ENCODE measurements around the gene SYTL3. TPM values are rescaled to one million over a fixed set of nuclear protein-coding genes. Genes with fewer than 3 reads are reported as not detected.

SYTL3 gene
- total RNA-seq, 1 experiment from 2014 or later, result 0.28 TPM

DNA sequence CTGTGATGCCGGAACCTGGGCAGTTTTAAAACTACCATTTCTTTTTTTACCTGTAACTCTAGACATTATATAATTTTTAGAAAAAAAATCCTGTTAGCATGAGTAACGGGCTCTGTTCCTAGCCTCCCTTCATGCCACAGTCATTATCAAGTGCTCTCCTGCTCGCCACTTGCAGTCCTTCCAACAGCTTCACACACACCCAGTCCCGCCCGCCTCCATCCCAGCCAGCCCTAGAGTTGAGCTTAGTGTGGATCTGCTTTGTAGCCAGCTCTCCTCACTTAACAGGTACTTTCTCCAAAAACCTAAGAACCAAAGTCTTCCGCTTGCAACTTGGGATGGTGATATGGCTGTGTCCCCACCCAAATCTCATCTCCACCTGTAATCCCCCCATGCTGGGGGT, 117.9 kb downstream of the SYTL3 start (continued):
- TF ChIP-seq, protein P1, sequence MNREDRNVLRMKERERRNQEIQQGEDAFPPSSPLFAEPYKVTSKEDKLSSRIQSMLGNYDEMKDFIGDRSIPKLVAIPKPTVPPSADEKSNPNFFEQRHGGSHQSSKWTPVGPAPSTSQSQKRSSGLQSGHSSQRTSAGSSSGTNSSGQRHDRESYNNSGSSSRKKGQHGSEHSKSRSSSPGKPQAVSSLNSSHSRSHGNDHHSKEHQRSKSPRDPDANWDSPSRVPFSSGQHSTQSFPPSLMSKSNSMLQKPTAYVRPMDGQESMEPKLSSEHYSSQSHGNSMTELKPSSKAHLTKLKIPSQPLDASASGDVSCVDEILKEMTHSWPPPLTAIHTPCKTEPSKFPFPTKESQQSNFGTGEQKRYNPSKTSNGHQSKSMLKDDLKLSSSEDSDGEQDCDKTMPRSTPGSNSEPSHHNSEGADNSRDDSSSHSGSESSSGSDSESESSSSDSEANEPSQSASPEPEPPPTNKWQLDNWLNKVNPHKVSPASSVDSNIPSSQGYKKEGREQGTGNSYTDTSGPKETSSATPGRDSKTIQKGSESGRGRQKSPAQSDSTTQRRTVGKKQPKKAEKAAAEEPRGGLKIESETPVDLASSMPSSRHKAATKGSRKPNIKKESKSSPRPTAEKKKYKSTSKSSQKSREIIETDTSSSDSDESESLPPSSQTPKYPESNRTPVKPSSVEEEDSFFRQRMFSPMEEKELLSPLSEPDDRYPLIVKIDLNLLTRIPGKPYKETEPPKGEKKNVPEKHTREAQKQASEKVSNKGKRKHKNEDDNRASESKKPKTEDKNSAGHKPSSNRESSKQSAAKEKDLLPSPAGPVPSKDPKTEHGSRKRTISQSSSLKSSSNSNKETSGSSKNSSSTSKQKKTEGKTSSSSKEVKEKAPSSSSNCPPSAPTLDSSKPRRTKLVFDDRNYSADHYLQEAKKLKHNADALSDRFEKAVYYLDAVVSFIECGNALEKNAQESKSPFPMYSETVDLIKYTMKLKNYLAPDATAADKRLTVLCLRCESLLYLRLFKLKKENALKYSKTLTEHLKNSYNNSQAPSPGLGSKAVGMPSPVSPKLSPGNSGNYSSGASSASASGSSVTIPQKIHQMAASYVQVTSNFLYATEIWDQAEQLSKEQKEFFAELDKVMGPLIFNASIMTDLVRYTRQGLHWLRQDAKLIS (CRISPR knock-in tag; IDR thresholded peaks at IDR 0.05; ENCODE audit: borderline replicate concordance), result no peak
- TF ChIP-seq ZNF671 (CRISPR knock-in tag; IDR thresholded peaks at IDR 0.05) (no peak), NFE2L1 (CRISPR knock-in tag; IDR thresholded peaks at IDR 0.05) (no peak), FOXP1 (CRISPR knock-in tag; IDR thresholded peaks at IDR 0.05; ENCODE audit: borderline replicate concordance) (no peak)

DNA sequence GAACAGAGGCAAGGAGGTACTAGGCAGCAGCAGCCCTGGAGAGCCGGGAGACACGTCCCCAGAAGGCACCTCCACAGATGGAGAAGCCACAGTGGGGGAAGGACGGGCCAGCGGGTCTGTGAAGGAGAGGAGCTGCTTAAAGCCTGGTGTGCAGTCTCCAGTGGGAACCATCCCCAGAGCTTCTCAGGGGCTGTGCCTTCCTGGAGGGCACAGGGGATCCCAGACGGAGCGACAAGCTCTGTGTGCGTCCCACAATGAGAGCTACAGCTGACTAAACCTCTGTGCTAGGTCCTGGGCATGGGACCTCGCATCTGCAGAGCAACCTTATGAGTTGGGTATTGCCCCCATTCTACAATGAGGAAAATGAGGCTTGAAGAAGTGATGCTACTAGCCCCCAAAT, 118.6 kb downstream of the SYTL3 start:
- Mint-ChIP-seq H3K4me1 (peaks cover 8% of the 10 kb centered on the region), H3K36me3 (peaks cover 88% of the 10 kb centered on the region), H3K27me3 (ENCODE audit: low read depth) (no peaks in the 10 kb centered on the region), H3K9me3 (no peaks in the 10 kb centered on the region), H3K27ac (peak overlapping the region; percentile 41; the same call in 1 of the 2 replicates), H3K4me3 (no peak overlapping the region)
- ChIA-PET CTCF (interaction anchor here (1.1 to 2.3 kb wide), 3 partner anchors 13 to 50 kb away, joined by 3 to 14 read pairs (median 3); no protein-coding TSS in a partner anchor), POLR2A (interaction anchor here (0.8 kb wide), 1 partner anchor 10 kb away, joined by 3 read pairs; no protein-coding TSS in a partner anchor)
- ATAC-seq, result no peak
- DNase-seq (ENCODE audit: low spot score), result no peak
- no peak for TF ChIP-seq ZNF416 (CRISPR knock-in tag; IDR thresholded peaks at IDR 0.05)
- no peak for TF ChIP-seq SMAD3 (CRISPR knock-in tag; IDR thresholded peaks at IDR 0.05; ENCODE audit: borderline replicate concordance)
- TF ChIP-seq, protein P2, sequence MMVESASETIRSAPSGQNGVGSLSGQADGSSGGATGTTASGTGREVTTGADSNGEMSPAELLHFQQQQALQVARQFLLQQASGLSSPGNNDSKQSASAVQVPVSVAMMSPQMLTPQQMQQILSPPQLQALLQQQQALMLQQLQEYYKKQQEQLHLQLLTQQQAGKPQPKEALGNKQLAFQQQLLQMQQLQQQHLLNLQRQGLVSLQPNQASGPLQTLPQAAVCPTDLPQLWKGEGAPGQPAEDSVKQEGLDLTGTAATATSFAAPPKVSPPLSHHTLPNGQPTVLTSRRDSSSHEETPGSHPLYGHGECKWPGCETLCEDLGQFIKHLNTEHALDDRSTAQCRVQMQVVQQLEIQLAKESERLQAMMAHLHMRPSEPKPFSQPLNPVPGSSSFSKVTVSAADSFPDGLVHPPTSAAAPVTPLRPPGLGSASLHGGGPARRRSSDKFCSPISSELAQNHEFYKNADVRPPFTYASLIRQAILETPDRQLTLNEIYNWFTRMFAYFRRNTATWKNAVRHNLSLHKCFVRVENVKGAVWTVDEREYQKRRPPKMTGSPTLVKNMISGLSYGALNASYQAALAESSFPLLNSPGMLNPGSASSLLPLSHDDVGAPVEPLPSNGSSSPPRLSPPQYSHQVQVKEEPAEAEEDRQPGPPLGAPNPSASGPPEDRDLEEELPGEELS (CRISPR knock-in tag; IDR thresholded peaks at IDR 0.05), result no peak
- TF ChIP-seq, protein P3, sequence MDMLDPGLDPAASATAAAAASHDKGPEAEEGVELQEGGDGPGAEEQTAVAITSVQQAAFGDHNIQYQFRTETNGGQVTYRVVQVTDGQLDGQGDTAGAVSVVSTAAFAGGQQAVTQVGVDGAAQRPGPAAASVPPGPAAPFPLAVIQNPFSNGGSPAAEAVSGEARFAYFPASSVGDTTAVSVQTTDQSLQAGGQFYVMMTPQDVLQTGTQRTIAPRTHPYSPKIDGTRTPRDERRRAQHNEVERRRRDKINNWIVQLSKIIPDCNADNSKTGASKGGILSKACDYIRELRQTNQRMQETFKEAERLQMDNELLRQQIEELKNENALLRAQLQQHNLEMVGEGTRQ (CRISPR knock-in tag; IDR thresholded peaks at IDR 0.05), result no peak
- TF ChIP-seq, protein P4, sequence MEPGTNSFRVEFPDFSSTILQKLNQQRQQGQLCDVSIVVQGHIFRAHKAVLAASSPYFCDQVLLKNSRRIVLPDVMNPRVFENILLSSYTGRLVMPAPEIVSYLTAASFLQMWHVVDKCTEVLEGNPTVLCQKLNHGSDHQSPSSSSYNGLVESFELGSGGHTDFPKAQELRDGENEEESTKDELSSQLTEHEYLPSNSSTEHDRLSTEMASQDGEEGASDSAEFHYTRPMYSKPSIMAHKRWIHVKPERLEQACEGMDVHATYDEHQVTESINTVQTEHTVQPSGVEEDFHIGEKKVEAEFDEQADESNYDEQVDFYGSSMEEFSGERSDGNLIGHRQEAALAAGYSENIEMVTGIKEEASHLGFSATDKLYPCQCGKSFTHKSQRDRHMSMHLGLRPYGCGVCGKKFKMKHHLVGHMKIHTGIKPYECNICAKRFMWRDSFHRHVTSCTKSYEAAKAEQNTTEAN (CRISPR knock-in tag; IDR thresholded peaks at IDR 0.05), result no peak
- no peak for TF ChIP-seq NR3C1 (CRISPR knock-in tag; conservative IDR thresholded peaks at IDR 0.05; ENCODE audit: low read depth)
- no peak for TF ChIP-seq ZNF263 (CRISPR knock-in tag; IDR thresholded peaks at IDR 0.05; ENCODE audit: low read depth)
- TF ChIP-seq, protein P5, sequence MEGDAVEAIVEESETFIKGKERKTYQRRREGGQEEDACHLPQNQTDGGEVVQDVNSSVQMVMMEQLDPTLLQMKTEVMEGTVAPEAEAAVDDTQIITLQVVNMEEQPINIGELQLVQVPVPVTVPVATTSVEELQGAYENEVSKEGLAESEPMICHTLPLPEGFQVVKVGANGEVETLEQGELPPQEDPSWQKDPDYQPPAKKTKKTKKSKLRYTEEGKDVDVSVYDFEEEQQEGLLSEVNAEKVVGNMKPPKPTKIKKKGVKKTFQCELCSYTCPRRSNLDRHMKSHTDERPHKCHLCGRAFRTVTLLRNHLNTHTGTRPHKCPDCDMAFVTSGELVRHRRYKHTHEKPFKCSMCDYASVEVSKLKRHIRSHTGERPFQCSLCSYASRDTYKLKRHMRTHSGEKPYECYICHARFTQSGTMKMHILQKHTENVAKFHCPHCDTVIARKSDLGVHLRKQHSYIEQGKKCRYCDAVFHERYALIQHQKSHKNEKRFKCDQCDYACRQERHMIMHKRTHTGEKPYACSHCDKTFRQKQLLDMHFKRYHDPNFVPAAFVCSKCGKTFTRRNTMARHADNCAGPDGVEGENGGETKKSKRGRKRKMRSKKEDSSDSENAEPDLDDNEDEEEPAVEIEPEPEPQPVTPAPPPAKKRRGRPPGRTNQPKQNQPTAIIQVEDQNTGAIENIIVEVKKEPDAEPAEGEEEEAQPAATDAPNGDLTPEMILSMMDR (IDR thresholded peaks at IDR 0.05), result no peak
- no peak for TF ChIP-seq KAT7 (CRISPR knock-in tag; IDR thresholded peaks at IDR 0.05; ENCODE audit: borderline replicate concordance)
- TF ChIP-seq, protein P1 (CRISPR knock-in tag; IDR thresholded peaks at IDR 0.05; ENCODE audit: borderline replicate concordance), result no peak
- TF ChIP-seq, protein P6, sequence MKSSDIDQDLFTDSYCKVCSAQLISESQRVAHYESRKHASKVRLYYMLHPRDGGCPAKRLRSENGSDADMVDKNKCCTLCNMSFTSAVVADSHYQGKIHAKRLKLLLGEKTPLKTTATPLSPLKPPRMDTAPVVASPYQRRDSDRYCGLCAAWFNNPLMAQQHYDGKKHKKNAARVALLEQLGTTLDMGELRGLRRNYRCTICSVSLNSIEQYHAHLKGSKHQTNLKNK (CRISPR knock-in tag; IDR thresholded peaks at IDR 0.05), result no peak
- TF ChIP-seq GTF2I (CRISPR knock-in tag; conservative IDR thresholded peaks at IDR 0.05), result no peak
- TF ChIP-seq, protein P7, sequence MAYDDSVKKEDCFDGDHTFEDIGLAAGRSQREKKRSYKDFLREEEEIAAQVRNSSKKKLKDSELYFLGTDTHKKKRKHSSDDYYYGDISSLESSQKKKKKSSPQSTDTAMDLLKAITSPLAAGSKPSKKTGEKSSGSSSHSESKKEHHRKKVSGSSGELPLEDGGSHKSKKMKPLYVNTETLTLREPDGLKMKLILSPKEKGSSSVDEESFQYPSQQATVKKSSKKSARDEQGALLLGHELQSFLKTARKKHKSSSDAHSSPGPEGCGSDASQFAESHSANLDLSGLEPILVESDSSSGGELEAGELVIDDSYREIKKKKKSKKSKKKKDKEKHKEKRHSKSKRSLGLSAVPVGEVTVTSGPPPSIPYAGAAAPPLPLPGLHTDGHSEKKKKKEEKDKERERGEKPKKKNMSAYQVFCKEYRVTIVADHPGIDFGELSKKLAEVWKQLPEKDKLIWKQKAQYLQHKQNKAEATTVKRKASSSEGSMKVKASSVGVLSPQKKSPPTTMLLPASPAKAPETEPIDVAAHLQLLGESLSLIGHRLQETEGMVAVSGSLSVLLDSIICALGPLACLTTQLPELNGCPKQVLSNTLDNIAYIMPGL (CRISPR knock-in tag; IDR thresholded peaks at IDR 0.05), result no peak
- no peak for TF ChIP-seq ZNF219 (CRISPR knock-in tag; IDR thresholded peaks at IDR 0.05; ENCODE audit: borderline replicate concordance)

Data from WTC11 (cell line).